ENCODE measurements around the gene TMEM272. TPM values are rescaled to one million over a fixed set of nuclear protein-coding genes. Genes with fewer than 3 reads are reported as not detected.
"Not testable (repeated sequence)": the region's sequence is repeated elsewhere in the genome, so short reads cannot be mapped to it uniquely, and the experiment has no call there.

Gene TMEM272
- total RNA-seq, 1 donor, result not detected

DNA sequence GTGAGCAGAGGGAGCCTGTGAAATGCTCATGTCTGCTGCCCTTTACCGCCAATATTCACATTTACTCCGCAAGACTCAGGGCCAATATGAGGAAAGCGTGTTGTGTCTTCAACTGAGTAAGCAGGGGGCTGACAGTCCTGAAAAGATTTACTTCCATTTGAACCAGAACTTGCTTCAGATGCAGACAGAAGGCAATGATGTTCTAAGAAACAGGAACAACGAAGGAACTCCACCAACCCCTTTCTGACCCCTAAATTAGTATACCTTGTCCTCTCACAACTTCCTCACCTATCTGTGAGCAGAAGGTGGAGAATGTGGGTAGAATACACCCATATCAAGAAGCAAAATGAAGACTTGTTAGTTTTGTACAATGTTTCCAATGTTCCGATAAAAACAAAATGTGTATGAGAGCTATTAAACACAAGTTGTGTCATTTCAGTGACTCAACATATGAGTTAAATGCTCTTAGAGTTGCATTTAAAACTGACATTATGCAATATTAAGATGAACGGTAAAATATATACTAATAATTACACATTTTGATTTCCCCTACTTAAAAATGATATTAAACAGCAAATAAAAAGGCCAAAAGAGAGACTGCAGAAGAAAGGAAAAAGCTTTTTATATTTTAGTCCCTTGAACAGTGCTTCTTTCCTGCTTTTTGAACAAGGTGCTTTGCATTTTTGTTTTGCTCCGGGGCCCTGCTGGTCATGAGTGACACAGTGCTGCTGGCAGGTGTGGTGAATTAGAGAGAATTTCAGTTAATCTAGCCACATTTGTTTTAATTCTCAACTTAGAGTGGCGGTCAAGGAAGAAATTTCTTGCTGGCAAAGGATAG, 16.0 kb downstream of the TMEM272 start:
- TF ChIP-seq, protein P1, sequence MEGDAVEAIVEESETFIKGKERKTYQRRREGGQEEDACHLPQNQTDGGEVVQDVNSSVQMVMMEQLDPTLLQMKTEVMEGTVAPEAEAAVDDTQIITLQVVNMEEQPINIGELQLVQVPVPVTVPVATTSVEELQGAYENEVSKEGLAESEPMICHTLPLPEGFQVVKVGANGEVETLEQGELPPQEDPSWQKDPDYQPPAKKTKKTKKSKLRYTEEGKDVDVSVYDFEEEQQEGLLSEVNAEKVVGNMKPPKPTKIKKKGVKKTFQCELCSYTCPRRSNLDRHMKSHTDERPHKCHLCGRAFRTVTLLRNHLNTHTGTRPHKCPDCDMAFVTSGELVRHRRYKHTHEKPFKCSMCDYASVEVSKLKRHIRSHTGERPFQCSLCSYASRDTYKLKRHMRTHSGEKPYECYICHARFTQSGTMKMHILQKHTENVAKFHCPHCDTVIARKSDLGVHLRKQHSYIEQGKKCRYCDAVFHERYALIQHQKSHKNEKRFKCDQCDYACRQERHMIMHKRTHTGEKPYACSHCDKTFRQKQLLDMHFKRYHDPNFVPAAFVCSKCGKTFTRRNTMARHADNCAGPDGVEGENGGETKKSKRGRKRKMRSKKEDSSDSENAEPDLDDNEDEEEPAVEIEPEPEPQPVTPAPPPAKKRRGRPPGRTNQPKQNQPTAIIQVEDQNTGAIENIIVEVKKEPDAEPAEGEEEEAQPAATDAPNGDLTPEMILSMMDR (IDR thresholded peaks at IDR 0.05; ENCODE audit: insufficient read depth, low read length), result no peak
- DNase-seq (ENCODE audit: low read depth), result no peak
- H3K4me3 ChIP-seq (ENCODE audit: low read depth, low read length), result no peak overlapping the region

DNA sequence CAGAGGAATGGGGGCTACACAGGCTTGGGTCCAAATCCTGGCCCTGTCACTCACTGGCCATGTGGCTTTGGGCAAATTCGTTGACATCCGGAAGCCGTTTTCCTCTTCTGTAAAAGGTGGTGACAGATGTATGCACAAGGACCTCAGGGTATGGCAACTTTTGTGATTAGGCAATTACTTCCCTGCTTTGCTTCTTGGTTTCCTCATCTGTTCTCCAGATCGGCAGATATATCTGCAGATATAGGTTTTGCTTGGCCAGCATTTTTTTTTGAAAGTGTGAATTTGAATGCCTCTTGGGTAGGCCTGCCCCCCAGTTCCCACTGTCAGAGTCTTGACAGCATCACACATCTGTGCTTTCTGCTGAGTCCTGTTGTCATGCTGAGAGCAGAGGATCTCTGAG, 17.7 kb downstream of the TMEM272 start:
- no peak overlapping the region for H3K4me3 ChIP-seq (ENCODE audit: low read depth, low read length)
- DNase-seq (ENCODE audit: low read depth), result no peak
- TF ChIP-seq, protein P1 (IDR thresholded peaks at IDR 0.05; ENCODE audit: insufficient read depth, low read length), result no peak

DNA sequence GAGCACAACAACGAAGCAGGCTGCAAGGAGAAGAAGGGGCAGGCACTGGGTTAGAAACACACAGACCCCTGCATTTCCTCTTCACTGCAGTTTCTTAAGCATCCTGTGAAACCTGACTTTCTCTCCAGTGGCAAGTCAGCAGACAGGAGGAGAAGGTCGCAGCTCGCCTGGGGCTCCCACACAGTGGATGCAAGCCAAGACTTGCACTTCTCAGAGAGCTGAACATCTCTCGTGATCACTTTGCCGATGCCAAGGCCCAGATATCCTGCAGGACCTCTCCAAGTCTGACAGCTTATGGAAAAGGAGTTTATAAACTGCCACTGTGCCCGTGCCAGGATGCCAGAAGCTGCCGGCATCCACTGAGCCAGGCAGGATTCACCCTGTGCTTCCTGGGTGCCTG, 18.4 kb downstream of the TMEM272 start:
- DNase-seq (ENCODE audit: low read depth), result no peak
- TF ChIP-seq, protein P1 (IDR thresholded peaks at IDR 0.05; ENCODE audit: insufficient read depth, low read length), result no peak
- H3K4me3 ChIP-seq (ENCODE audit: low read depth, low read length), result no peak overlapping the region

DNA sequence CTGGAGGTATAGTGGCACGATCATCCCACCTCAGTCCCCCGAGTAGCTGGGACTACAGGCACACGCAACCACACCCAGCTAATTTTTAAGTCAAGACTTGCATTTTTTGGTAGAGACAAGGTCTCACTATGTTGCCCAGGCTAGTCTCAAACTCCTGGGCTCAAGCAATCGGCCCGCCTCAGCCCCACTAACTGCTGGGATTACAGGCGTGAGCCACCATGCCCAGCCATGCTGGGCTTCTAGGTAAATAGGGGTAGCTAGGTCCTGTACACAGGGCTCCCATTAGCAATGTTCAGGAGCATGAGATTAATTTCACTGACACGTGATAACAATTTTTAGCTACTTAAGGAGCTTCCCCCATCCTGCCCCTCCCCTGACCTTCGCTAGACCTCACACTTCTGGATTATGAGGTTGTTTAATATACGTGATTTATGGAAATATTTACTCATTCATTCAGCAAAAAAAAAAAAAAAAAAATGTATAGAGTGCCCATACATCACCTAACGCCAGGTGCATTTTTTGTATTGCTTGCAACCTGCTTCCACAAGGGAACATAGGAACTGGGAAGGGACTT, 19.2 kb downstream of the TMEM272 start:
- DNase-seq (ENCODE audit: low read depth), result no peak
- TF ChIP-seq, protein P1 (IDR thresholded peaks at IDR 0.05; ENCODE audit: insufficient read depth, low read length), result no peak
- H3K4me3 ChIP-seq (ENCODE audit: low read depth, low read length), result no peak overlapping the region

DNA sequence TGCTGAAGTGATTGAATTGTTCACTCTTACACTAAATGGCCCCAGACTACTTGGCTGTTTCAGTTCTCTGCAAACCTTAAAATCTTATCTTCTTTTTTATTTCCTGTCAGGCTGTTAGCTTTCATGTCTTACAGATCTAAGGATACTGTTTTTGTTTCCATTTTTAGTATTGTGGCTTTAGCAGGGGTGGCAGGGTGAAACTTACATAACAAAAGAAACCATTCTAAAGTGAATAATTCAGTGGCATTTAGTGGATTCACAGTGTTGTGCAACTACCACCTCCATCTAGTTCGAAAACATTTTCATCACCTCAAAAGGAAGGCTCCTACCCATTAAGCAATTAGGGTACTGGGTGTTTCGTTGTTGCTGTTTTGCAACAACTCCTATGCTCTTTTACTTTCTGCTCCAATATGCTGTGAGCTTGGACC, 19.8 kb downstream of the TMEM272 start:
- H3K4me3 ChIP-seq (ENCODE audit: low read depth, low read length), result no peak overlapping the region
- DNase-seq (ENCODE audit: low read depth), result peak; percentile 68
- TF ChIP-seq, protein P1 (IDR thresholded peaks at IDR 0.05; ENCODE audit: insufficient read depth, low read length), result no peak

GRCh38 chr13:51824712-51825111, 20.3 kb downstream of the TMEM272 start:
- DNase-seq (ENCODE audit: low read depth); H3K4me3 ChIP-seq (ENCODE audit: low read depth, low read length): not testable (repeated sequence)

DNA sequence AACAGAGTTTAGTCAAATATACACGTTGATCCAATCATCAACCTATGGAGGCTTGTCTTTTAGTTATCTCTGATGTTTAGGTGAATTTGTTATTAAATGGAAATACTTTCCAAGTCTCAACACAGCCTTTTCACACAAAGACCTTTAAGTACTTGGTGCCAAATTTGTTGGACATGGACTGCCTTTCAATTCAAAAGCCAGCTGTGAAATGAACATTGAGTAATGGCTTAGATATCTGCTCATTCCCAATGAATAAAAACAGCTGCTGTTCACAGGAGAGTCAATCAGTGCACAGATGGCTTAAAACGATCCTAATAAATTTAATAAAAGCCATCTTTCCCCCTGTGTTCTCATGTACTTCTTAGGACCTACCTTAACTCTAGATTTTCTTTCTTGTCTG, 21.1 kb downstream of the TMEM272 start:
- H3K4me3 ChIP-seq (ENCODE audit: low read depth, low read length), result no peak overlapping the region
- TF ChIP-seq, protein P1 (IDR thresholded peaks at IDR 0.05; ENCODE audit: insufficient read depth, low read length), result no peak
- peak; percentile 14 for DNase-seq (ENCODE audit: low read depth)
